MCF 10A (cell line): ENCODE results near the gene COMMD1. TPM values are rescaled to one million over a fixed set of nuclear protein-coding genes. Genes with fewer than 3 reads are reported as not detected.
"Not testable (repeated sequence)": the region's sequence is repeated elsewhere in the genome, so short reads cannot be mapped to it uniquely, and the experiment has no call there.

Experiments used
- BruUV-seq: library from RNA; stranded (reverse); fragments of 400-500 nt; replicated peaks from 2 replicates; lab custom pipeline; 2021; lab: Mats Ljungman, UMichigan
- CTCF ChIA-PET: fragments of 300-600 bp; sonication (Branson Sonifier 250); formaldehyde crosslinking; extraction: SDS; loops from one replicate; lab custom pipeline; 2021; ENCODE audit warnings: antibody characterized with exemption, inconsistent platforms; lab: Yijun Ruan, JAX
- POLR2A ChIA-PET: fragments of 300-600, 350-650 bp; sonication (Branson Sonifier 250); formaldehyde crosslinking; extraction: SDS; loops from one replicate; lab custom pipeline; 2020; ENCODE audit warnings: antibody characterized with exemption, inconsistent platforms; lab: Yijun Ruan, JAX
- DNase-seq: peaks from one replicate; pipeline ENCODE4 v3.0.0-alpha.2; 2018; ENCODE audit not compliant: unreplicated experiment
- H3K27ac Mint-ChIP-seq: one replicate; pipeline ENCODE4 v1.8.0; 2022; ENCODE audit warnings: mild to moderate bottlenecking, low read depth, mixed read lengths; ENCODE audit not compliant: unreplicated experiment
- H3K27me3 Mint-ChIP-seq: one replicate; pipeline ENCODE4 v1.8.0; 2022; ENCODE audit warnings: mixed read lengths; ENCODE audit not compliant: insufficient read depth, unreplicated experiment
- H3K36me3 Mint-ChIP-seq: one replicate; pipeline ENCODE4 v1.8.0; 2022; ENCODE audit warnings: mild to moderate bottlenecking, moderate library complexity, mixed read lengths; ENCODE audit not compliant: insufficient read depth, unreplicated experiment
- H3K4me1 Mint-ChIP-seq: one replicate; pipeline ENCODE4 v1.8.0; 2022; ENCODE audit warnings: mixed read lengths; ENCODE audit not compliant: insufficient read depth, unreplicated experiment
- H3K4me3 Mint-ChIP-seq: one replicate; pipeline ENCODE4 v1.8.0; 2022; ENCODE audit warnings: mild to moderate bottlenecking, moderate library complexity, mixed read lengths; ENCODE audit not compliant: unreplicated experiment
- H3K9me3 Mint-ChIP-seq: one replicate; pipeline ENCODE4 v1.8.0; 2022; ENCODE audit warnings: mixed read lengths; ENCODE audit not compliant: unreplicated experiment
- CTCF ChIP-seq: fragments of 200-600 bp; IDR thresholded peaks from one replicate; pipeline ENCODE4 v1.8.0; 2022; ENCODE audit warnings: antibody characterized with exemption, mild to moderate bottlenecking; ENCODE audit not compliant: unreplicated experiment
- intact Hi-C: fragments of 100-400 bp; cut with micrococcal nuclease; formaldehyde crosslinking; loops from 2 replicates; pipeline ENCODE4 v1.14.1; 2022
- total RNA-seq: library from RNA; stranded (reverse); gene quantifications from 2 replicates; pipeline ENCODE4 v1.2.3, GENCODE V29; 2022

The COMMD1 gene
- total RNA-seq, 1 experiment from 2014 or later: 33.8 TPM

GRCh38 chr2:62158444-62159121 lies 253.1 kb downstream of the COMMD1 start:
- no peak for DNase-seq
- intact Hi-C loops: no loop called here
- no peak overlapping the region for H3K4me3 Mint-ChIP-seq
- BruUV-seq: no TSS peak
- TF ChIP-seq CTCF: no peak
- H3K4me1 Mint-ChIP-seq: no peaks in the 10 kb centered on the region
- H3K36me3 Mint-ChIP-seq: no peaks in the 10 kb centered on the region
- H3K9me3 Mint-ChIP-seq: no peaks in the 10 kb centered on the region
- POLR2A ChIA-PET: interaction anchor here (0.7 kb wide), 1 partner anchor 24 kb away, joined by 3 read pairs; no protein-coding TSS in a partner anchor
- no peaks in the 10 kb centered on the region for H3K27me3 Mint-ChIP-seq
- H3K27ac Mint-ChIP-seq: no peak overlapping the region
- CTCF ChIA-PET: interaction anchor here (0.9 kb wide), 1 partner anchor 12 kb away, joined by 3 read pairs; no protein-coding TSS in a partner anchor

GRCh38 chr2:62160691-62161090 lies 255.2 kb downstream of the COMMD1 start:
- H3K4me1 Mint-ChIP-seq, H3K36me3 Mint-ChIP-seq, H3K27me3 Mint-ChIP-seq, DNase-seq, H3K27ac Mint-ChIP-seq, H3K9me3 Mint-ChIP-seq, BruUV-seq, H3K4me3 Mint-ChIP-seq, intact Hi-C loops: not testable (repeated sequence)
- CTCF ChIA-PET: interaction anchor here (0.6 to 1.0 kb wide), 2 partner anchors 169 to 203 kb away, joined by 3 read pairs; no protein-coding TSS in a partner anchor
- POLR2A ChIA-PET: interaction anchor here (0.7 to 1.1 kb wide), 2 partner anchors 11 to 55 kb away, joined by 3 read pairs; no protein-coding TSS in a partner anchor

GRCh38 chr2:62163106-62163831 lies 257.8 kb downstream of the COMMD1 start:
- DNase-seq: no peak
- Mint-ChIP-seq H3K9me3 (no peaks in the 10 kb centered on the region), H3K4me1 (no peaks in the 10 kb centered on the region), H3K36me3 (no peaks in the 10 kb centered on the region), H3K4me3 (no peak overlapping the region), H3K27ac (no peak overlapping the region), H3K27me3 (no peaks in the 10 kb centered on the region)
- ChIA-PET CTCF (no interaction called here), POLR2A (no interaction called here)
- no TSS peak for BruUV-seq
- no peak for TF ChIP-seq CTCF
- intact Hi-C loops: no loop called here

GRCh38 chr2:62163834-62164233 lies 258.4 kb downstream of the COMMD1 start:
- ChIA-PET POLR2A (no interaction called here), CTCF (no interaction called here)
- no peak for TF ChIP-seq CTCF

More at GRCh38 chr2:62163834-62164233, 258.4 kb downstream of the COMMD1 start:
- no peaks in the 10 kb centered on the region for H3K9me3 Mint-ChIP-seq
- H3K27ac Mint-ChIP-seq: no peak overlapping the region
- no peaks in the 10 kb centered on the region for H3K27me3 Mint-ChIP-seq
- H3K36me3 Mint-ChIP-seq: no peaks in the 10 kb centered on the region
- BruUV-seq: no TSS peak
- no peak overlapping the region for H3K4me3 Mint-ChIP-seq
- intact Hi-C loops: no loop called here
- no peak for DNase-seq
- H3K4me1 Mint-ChIP-seq: no peaks in the 10 kb centered on the region
